Measurements from ENCODE around the gene NRG3.

- TF ChIP-seq OSR1 (CRISPR knock-in tag; IDR thresholded peaks at IDR 0.05) (no peak), TOX (CRISPR knock-in tag; IDR thresholded peaks at IDR 0.05; ENCODE audit: borderline replicate concordance) (no peak), SNAI2 (CRISPR knock-in tag; IDR thresholded peaks at IDR 0.05) (no peak), ZNF565 (CRISPR knock-in tag; conservative IDR thresholded peaks at IDR 0.05; ENCODE audit: low read depth) (no peak), RARB (CRISPR knock-in tag; IDR thresholded peaks at IDR 0.05) (no peak), ZFP3 (CRISPR knock-in tag; IDR thresholded peaks at IDR 0.05) (no peak), CSDC2 (CRISPR knock-in tag; IDR thresholded peaks at IDR 0.05) (no peak), PATZ1 (CRISPR knock-in tag; IDR thresholded peaks at IDR 0.05; ENCODE audit: borderline replicate concordance) (no peak), TCF4 (CRISPR knock-in tag; IDR thresholded peaks at IDR 0.05; ENCODE audit: borderline replicate concordance) (no peak)
Observed at GRCh38 chr10:82409671-82410070, 534.7 kb downstream of the NRG3 start.
